Measurements from ENCODE around the gene PGBD1. TPM values are rescaled to one million over a fixed set of nuclear protein-coding genes. Genes with fewer than 3 reads are reported as not detected.
"Not testable (repeated sequence)": the region's sequence is repeated elsewhere in the genome, so short reads cannot be mapped to it uniquely, and the experiment has no call there.

PGBD1 gene
- total RNA-seq, 2 experiments from 2014 or later = 1.6 to 1.9 TPM

DNA sequence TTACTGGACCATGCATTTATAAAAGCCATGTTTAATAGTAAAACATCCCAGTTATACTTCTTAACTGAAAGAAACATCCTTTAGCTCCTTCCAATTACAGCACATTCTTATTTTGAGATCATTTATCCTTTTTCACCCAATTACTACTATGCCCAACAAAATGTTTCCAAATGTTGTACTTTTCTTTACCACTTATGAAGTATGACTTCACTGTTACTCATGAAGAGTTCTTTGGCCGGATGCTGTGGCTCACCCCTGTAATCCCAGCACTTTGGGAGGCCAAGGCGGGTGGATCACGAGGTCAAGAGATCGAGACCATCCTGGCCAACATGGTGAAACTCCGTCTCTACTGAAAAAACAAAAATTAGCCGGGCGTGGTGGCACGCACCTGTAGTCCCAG lies 36.5 kb downstream of the PGBD1 start:
- POLR2A ChIA-PET; H3K27me3 Mint-ChIP-seq; H3K27ac Mint-ChIP-seq; H3K36me3 Mint-ChIP-seq; CTCF ChIA-PET; H3K4me1 Mint-ChIP-seq (ENCODE audit: low read depth); DNase-seq; H3K4me3 Mint-ChIP-seq; intact Hi-C loops (cut with micrococcal nuclease); H3K9me3 Mint-ChIP-seq: not testable (repeated sequence)

DNA sequence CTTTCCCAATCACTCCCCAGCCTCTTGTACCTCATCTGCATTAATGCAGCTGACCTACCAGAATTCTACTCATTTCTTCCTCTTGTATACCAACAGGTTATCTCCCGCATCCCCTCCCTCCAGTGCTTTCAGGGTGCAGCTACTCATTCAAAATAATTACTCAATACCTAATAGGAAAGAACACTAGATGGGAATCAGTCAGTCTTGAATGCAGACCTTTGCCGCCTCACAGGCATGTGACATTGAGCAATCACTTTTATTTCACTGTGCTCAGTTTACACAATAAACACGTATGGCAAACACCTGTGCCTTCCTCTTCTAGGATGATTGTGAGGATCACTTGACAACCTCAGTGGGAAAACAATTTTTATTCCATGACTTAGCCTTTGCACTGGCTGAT lies 41.3 kb downstream of the PGBD1 start:
- intact Hi-C loops (cut with micrococcal nuclease) = no loop called here
- Mint-ChIP-seq H3K4me1 (ENCODE audit: low read depth) (no peaks in the 10 kb centered on the region), H3K27me3 (peaks cover 2% of the 10 kb centered on the region), H3K27ac (no peak overlapping the region), H3K36me3 (peaks cover 18% of the 10 kb centered on the region), H3K4me3 (no peak overlapping the region), H3K9me3 (peaks cover 26% of the 10 kb centered on the region)
- ChIA-PET CTCF (no interaction called here), POLR2A (no interaction called here)
- no peak for DNase-seq

DNA sequence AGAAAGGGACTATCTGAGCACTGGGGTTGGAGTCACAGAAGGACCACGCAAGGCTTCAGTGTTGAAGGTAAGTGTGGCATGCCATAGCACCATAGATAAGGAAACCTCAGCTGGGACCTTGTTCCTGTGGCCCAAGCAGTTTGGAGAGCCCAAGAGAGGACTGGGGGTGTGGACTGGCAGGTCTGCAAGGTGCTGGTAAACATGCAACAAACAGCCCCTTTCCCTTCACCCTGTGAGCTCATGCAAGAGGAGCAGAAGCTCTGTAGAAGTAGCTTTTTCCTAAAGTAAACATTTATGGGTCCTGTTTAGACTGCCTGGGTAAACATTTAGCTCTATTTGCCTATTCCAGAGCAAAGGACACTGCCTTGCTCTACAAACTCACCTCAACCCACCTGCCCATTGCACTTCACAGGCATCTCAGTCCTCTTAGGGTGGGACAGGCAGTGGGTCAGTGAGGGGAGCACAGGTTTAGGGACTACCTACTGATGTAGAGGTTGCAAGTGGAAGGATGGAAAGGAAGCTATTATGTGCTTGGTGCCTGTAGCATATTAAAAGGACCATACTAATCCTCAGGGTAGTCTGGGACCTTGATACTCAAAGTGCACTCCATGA lies 42.5 kb downstream of the PGBD1 start:
- peaks cover 34% of the 10 kb centered on the region for H3K9me3 Mint-ChIP-seq
- POLR2A ChIA-PET = interaction anchor here (0.6 kb wide), 1 partner anchor 60 kb away, joined by 3 read pairs; no protein-coding TSS in a partner anchor
- H3K4me1 Mint-ChIP-seq (ENCODE audit: low read depth) = no peaks in the 10 kb centered on the region
- H3K4me3 Mint-ChIP-seq = no peak overlapping the region
- DNase-seq = no peak
- H3K27ac Mint-ChIP-seq = no peak overlapping the region
- H3K27me3 Mint-ChIP-seq = no peaks in the 10 kb centered on the region
- intact Hi-C loops (cut with micrococcal nuclease) = no loop called here
- CTCF ChIA-PET = interaction anchor here (1.6 kb wide), 1 partner anchor 32 kb away, joined by 5 read pairs; no protein-coding TSS in a partner anchor
- peaks cover 23% of the 10 kb centered on the region for H3K36me3 Mint-ChIP-seq

DNA sequence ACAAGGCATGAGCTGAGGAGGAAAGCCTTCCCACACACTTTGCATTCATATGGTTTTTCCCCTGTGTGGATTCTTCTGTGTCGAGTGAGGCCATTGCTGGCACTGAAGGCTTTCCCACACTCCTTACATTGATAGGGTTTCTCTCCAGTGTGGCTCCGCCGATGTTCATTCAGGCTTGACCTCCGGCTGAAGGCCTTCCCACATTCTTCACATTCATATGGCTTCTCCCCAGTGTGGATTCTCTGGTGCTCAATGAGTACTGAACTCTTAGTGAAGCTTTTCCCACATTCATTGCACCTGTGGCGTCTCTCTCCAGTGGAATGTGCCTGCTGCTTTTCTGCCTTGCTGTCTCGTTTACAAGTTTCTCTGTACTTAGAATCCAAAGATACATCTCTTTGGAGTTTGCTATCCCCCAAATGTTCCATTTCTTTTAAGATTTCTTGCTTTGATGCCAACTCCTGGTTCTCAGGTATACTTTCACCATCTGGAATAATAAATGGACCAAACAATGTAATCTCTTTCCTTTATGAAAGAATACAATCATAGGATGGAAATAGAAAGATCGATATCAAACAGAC lies 45.1 kb downstream of the PGBD1 start:
- Mint-ChIP-seq H3K36me3 (peaks cover 25% of the 10 kb centered on the region), H3K27me3 (no peaks in the 10 kb centered on the region), H3K9me3 (peaks cover 38% of the 10 kb centered on the region), H3K4me3 (no peak overlapping the region), H3K27ac (no peak overlapping the region), H3K4me1 (ENCODE audit: low read depth) (no peaks in the 10 kb centered on the region)
- no peak for DNase-seq
- intact Hi-C loops (cut with micrococcal nuclease) = no loop called here
- ChIA-PET POLR2A (no interaction called here), CTCF (no interaction called here)

DNA sequence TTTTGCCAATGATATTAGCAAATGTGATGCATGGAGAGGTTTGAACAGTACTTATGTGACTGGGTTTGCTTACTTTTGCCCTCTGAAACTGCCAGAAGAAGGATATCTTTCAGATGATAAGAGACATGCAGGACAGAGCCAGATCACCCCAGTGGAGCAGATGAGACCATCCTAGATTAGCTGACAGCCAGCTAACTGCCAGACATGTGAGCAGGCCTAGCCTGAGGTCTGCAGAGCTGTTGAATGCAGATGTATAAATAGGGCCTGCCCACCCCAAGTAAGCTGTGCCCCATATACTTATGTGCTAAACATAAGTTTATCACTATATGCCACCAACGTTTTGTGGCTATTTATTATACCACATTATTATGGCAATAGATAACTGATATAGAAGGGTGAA lies 48.7 kb downstream of the PGBD1 start:
- ChIA-PET POLR2A (no interaction called here), CTCF (no interaction called here)
- Mint-ChIP-seq H3K4me1 (ENCODE audit: low read depth) (no peaks in the 10 kb centered on the region), H3K9me3 (peaks cover 32% of the 10 kb centered on the region), H3K27me3 (no peaks in the 10 kb centered on the region), H3K27ac (no peak overlapping the region), H3K36me3 (peaks cover 24% of the 10 kb centered on the region), H3K4me3 (no peak overlapping the region)
- intact Hi-C loops (cut with micrococcal nuclease) = no loop called here
- no peak for DNase-seq

DNA sequence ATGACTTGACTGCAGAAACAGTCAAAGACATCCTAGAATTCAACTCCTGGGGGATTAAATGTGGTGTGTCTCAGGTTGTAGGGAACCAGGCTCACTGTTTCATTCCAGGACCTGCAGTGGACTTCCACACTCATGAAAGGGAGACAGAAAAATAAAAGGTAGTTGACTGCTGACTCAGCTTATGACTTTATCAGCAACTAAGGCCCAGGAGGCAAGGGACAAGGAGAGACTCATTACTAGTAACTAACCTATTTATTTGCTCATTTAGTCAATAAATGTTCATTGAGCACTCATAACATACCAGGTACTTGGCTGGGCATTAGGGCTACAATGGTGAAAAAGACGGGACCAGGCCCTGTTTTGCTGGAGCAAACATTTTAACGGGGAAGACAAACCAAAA lies 51.7 kb downstream of the PGBD1 start:
- H3K4me1 Mint-ChIP-seq (ENCODE audit: low read depth) = no peaks in the 10 kb centered on the region
- ChIA-PET CTCF (no interaction called here), POLR2A (no interaction called here)
- intact Hi-C loops (cut with micrococcal nuclease) = no loop called here
- H3K36me3 Mint-ChIP-seq = peaks cover 4% of the 10 kb centered on the region
- H3K4me3 Mint-ChIP-seq = no peak overlapping the region
- H3K27me3 Mint-ChIP-seq = no peaks in the 10 kb centered on the region
- H3K27ac Mint-ChIP-seq = no peak overlapping the region
- peaks cover 8% of the 10 kb centered on the region for H3K9me3 Mint-ChIP-seq
- DNase-seq = no peak

DNA sequence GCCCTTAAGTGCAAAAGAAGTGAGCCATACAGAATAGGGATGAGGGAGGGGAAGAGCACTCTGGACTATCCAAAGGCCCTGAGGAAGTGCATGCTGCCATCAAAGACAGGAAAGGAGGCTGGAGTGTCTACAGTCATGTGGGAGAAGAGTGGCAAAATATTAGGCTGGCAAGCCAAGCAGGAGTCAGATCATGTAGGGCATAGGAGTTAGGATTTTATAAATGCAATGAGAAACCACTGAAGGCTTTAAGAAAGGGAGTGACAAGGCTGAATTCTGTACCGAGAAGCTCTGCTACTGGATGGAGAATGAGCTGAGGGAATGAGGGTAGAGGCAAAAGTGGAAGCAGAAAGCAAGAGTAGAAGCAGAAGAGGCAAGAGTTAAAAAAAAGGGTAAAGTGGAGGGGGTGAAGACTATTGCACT lies 52.2 kb downstream of the PGBD1 start:
- intact Hi-C loops (cut with micrococcal nuclease) = no loop called here
- Mint-ChIP-seq H3K27ac (no peak overlapping the region), H3K9me3 (peaks cover 6% of the 10 kb centered on the region), H3K27me3 (no peaks in the 10 kb centered on the region), H3K4me1 (ENCODE audit: low read depth) (no peaks in the 10 kb centered on the region), H3K4me3 (no peak overlapping the region), H3K36me3 (peaks cover 4% of the 10 kb centered on the region)
- ChIA-PET POLR2A (no interaction called here), CTCF (no interaction called here)
- no peak for DNase-seq

DNA sequence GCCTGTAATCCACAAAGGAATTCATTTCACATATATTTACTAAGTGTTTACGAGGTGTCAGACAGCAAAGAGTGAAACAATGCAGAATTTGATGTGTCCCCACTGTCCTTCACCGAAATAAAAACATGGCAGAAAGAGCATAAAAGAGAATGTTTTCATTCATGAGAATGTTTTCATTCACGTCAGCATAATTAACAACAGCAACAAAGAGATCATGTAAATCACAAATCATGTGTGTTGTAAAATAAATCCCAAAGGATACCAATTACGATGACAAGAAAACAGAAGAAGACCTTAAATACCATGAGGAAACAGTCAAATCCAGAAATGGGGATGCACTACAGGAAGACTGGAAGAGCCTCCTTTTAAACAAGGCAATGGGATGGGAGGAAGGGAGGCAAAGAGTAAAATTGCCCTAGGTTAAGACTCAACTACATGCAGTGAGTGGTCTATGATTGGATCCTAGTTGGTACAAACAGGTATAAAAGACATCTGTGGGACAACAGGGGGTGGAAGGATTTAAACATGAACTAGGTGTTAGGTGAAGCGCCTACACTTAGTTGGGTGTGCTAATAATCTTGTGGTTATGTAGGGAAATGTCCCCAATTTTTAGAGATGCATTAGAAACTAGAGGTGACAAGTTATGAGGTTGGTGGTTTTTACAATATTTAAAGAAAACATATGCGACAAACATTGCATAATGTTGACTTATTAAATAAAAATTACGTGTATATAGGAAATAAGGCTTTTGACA lies 53.1 kb downstream of the PGBD1 start:
- Mint-ChIP-seq H3K36me3 (no peaks in the 10 kb centered on the region), H3K27me3 (no peaks in the 10 kb centered on the region)

DNA sequence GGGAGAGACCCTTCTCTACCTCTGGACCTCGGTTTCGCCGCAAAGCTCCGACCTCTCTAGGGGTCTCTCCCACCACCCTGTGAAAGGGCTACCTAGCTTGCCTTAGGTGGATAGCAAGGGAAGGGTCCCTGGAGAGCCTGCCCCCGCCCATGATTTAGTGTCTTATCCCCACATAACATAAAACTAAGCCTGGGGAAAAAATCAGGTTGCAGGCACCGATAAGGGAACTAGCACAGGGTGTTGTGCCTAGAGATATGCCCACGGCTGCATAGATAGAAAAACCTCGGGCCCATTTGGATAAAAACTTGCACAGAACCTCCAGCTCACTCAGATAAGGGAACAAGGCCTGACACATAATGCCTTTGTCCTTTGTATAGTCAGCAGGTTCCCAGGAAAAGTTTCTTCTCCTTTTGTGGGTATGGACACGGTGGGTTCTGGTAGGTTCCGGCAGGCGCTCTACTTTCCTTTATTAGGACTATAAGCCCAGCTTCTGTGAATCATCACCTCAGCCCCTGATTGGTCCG lies 53.7 kb downstream of the PGBD1 start:
- Mint-ChIP-seq H3K4me1 (ENCODE audit: low read depth) (no peaks in the 10 kb centered on the region), H3K4me3 (no peak overlapping the region), H3K27ac (no peak overlapping the region), H3K27me3 (no peaks in the 10 kb centered on the region), H3K36me3 (peaks cover 5% of the 10 kb centered on the region), H3K9me3 (peaks cover 6% of the 10 kb centered on the region)
- no peak for DNase-seq
- intact Hi-C loops (cut with micrococcal nuclease) = loop anchor here (5.0 kb wide), 3 partner anchors 68 to 198 kb away; partner anchors contain the start of gene ZSCAN26
- ChIA-PET POLR2A (interaction anchor here (1.0 to 1.5 kb wide), 3 partner anchors 193 to 470 kb away, joined by 3 to 4 read pairs (median 3); partner anchors contain the start of gene ZKSCAN8), CTCF (interaction anchor here (2.9 kb wide), 1 partner anchor 21 kb away, joined by 15 read pairs; no protein-coding TSS in a partner anchor)

More for the DNA sequence above, 53.1 kb downstream of the PGBD1 start:
- no peak overlapping the region for H3K4me3 Mint-ChIP-seq
- H3K4me1 Mint-ChIP-seq (ENCODE audit: low read depth) = no peaks in the 10 kb centered on the region
- H3K27ac Mint-ChIP-seq = no peak overlapping the region
- intact Hi-C loops (cut with micrococcal nuclease) = loop anchor here (5.0 kb wide), 3 partner anchors 67 to 197 kb away; partner anchors contain the start of gene ZSCAN26
- ChIA-PET POLR2A (no interaction called here), CTCF (interaction anchor here (2.9 kb wide), 1 partner anchor 21 kb away, joined by 15 read pairs; no protein-coding TSS in a partner anchor)
- DNase-seq = no peak
- no peaks in the 10 kb centered on the region for H3K9me3 Mint-ChIP-seq

DNA sequence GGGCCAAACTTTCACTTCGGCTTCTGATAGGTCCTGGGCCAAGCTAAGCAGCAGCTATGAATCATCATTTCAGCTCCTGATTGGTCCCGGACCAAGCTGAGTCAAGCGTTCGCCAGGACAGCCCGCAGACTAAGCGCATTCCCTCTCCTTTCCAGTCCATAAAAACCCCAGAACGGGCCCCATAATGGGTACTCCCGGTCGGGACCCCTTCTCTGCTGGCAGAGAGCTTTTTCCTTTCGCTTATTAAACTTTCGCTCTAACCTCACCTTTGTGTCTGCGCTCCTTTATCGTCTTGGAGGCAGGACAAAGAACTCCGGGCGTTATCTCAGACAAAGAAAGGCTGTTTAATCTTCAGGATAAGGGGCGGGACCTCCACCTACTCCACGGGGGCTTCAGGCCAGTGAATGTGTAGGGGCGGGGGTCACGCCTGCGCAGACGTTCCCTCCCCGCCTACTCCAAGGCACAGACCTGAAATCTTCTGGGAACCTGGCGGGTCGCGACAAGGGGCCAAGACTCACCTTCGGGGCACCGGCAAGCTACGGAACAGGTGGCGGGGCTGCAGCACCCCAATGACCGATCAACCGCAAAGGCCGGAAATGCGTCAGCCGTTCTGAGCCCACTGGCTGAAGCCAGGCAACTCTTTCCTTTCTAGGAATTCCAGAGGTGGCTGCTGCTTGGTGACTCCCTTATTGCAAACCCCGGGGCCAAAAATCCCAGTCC lies 54.4 kb downstream of the PGBD1 start, which contains the start of gene ZSCAN31:
ZSCAN31 (minus strand) TSS at position 585 of the 720 bp plus-strand sequence. CDS start 6,465 bp downstream, outside the sequence.
- peak; percentile 88 for DNase-seq
- H3K27me3 Mint-ChIP-seq = no peaks in the 10 kb centered on the region
- no peaks in the 10 kb centered on the region for H3K4me1 Mint-ChIP-seq (ENCODE audit: low read depth)
- ChIA-PET CTCF (interaction anchor here (2.9 kb wide), 1 partner anchor 20 kb away, joined by 15 read pairs; no protein-coding TSS in a partner anchor), POLR2A (interaction anchor here (1.0 to 1.5 kb wide), 5 partner anchors 68 to 497 kb away, joined by 3 to 6 read pairs (median 3); partner anchors contain the start of genes ZKSCAN8 and ZSCAN26)
- H3K4me3 Mint-ChIP-seq = no peak within 1 kb of the TSS
- H3K9me3 Mint-ChIP-seq = peaks cover 12% of the 10 kb centered on the region
- no peak within 1 kb of the TSS for H3K27ac Mint-ChIP-seq
- peaks cover 11% of the 10 kb centered on the region for H3K36me3 Mint-ChIP-seq
- intact Hi-C loops (cut with micrococcal nuclease) = loop anchor here (1.0 to 5.0 kb wide), 4 partner anchors 14 to 198 kb away; partner anchors contain the start of genes ZKSCAN3 and ZSCAN26

DNA sequence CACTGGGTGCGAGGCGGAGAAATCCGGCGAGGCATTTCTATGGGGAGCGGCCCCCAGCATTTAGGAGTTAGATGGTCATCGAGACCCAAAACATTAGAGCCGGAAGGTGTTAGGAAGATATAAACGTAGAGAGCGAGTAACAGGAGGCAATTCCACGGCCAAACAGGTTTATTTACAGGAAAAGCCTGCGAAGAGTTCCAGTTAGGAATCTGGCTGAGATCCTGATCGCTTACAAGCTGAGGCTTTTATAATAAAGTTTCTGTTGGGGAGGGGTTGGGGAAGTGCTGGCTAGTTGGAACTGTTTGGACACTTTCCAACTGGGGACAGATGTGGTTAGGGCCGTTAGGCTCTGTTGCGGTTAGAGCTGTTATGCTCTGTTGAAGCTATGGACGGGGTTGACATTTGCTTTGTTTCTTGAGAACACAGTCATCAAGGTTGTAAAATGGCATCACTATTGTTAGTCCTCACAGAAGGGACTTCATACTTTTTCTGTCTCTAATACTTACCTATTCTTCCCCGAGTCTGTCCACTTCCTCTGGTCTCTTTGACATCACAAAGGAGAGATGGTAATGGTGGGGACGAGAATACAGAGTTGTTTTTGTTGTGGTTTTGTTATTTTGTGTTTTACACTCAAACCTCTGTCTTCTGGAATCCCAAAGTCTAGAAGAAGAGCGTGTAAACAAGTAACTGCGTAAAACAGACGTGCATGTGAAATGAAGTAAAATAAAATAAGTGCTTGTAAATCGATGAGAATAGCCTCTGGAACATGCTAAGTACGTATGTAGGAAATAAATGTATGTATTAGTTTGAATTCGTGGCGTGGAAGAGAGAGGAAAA lies 55.1 kb downstream of the PGBD1 start:
- POLR2A ChIA-PET = interaction anchor here (1.0 to 1.5 kb wide), 4 partner anchors 69 to 498 kb away, joined by 3 to 6 read pairs (median 4); partner anchors contain the start of genes ZKSCAN8 and ZSCAN26
- H3K9me3 Mint-ChIP-seq = peaks cover 18% of the 10 kb centered on the region
- no peak overlapping the region for H3K27ac Mint-ChIP-seq
- no peaks in the 10 kb centered on the region for H3K27me3 Mint-ChIP-seq
- peak; percentile 33 for DNase-seq
- CTCF ChIA-PET = interaction anchor here (2.9 kb wide), 1 partner anchor 19 kb away, joined by 15 read pairs; no protein-coding TSS in a partner anchor
- no peaks in the 10 kb centered on the region for H3K4me1 Mint-ChIP-seq (ENCODE audit: low read depth)
- H3K36me3 Mint-ChIP-seq = peaks cover 13% of the 10 kb centered on the region
- no peak overlapping the region for H3K4me3 Mint-ChIP-seq
- intact Hi-C loops (cut with micrococcal nuclease) = loop anchor here (1.0 to 5.0 kb wide), 4 partner anchors 13 to 199 kb away; partner anchors contain the start of genes ZKSCAN3 and ZSCAN26

Measured in activated CD4-positive, alpha-beta memory T cell treated with anti-CD3 and anti-CD28 coated beads for 36 hours (primary cell).